Right ventricle myocardium superior (tissue), 1 donor: ENCODE measurements around the gene FOXN3. TPM values are rescaled to one million over a fixed set of nuclear protein-coding genes. Genes with fewer than 3 reads are reported as not detected.
A peak's percentile ranks its signal among the peaks of the same experiment; 100 is the strongest.

Source experiments
- ATAC-seq: fragments of 200-7000 bp; cut with Tn5 transposase; one replicate; pipeline ENCODE4 v1.9.1; 2020; ENCODE audit warnings: mild to moderate bottlenecking; ENCODE audit not compliant: poor library complexity
- DNase-seq: peaks from one replicate; pipeline ENCODE4 v3.0.0-alpha.2; 2020
- intact Hi-C: fragments of 100-400 bp; cut with DNase I; formaldehyde crosslinking; loops from one replicate; pipeline ENCODE4 v1.11.2; 2022
- total RNA-seq: library from RNA; stranded (reverse); fragmentation: NEBNext Ultra II Directional; extraction: Animal tissue kit (Norgen Biotek cat#: 25700); gene quantifications from one replicate; pipeline ENCODE4 v1.2.1, GENCODE V29; 2021
- donor health status: DM: no; HTN: yes; CAD: no; lungs with severe emphysema.

FOXN3 gene
- total RNA-seq, 1 donor from 2014 or later: 122 TPM

DNA sequence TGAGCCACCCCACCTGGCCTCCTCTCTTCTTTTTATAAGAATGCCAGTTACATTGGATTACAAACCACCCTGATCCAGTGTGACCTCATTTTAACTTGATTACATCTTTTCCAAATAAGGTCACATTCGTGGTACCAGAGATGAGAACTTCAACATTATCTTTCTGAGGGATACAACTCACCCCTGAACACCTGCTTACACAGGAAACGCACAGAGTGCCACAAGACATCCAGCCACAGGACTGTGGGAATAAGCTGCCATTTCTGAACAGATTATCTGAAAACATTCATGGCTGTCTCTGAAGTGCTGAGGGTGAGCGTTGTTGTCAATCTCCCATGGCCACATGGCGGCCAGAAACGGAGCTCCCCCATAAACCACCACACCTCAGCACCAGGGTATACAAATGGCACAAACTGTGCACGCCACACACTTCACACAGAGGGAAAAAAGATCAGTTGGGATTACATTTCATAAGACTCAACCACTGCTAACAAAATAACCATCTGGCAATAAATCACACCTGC lies 23.7 kb downstream of the FOXN3 start:
- intact Hi-C loops: no loop called here
- ATAC-seq (no peak), DNase-seq (no peak)

GRCh38 chr14:89392181-89392580 lies 24.9 kb downstream of the FOXN3 start:
- intact Hi-C loops: no loop called here
- DNase-seq: no peak
- peak; percentile 4 for ATAC-seq

- DNase-seq (no peak), ATAC-seq (no peak)
- intact Hi-C loops: no loop called here
Measured at GRCh38 chr14:89391556-89391955, 25.5 kb downstream of the FOXN3 start.

- intact Hi-C loops: no loop called here
- ATAC-seq: no peak
Measured at GRCh38 chr14:89391123-89391522, 25.9 kb downstream of the FOXN3 start.

GRCh38 chr14:89388853-89389252 lies 28.2 kb downstream of the FOXN3 start:
- intact Hi-C loops: no loop called here
- ATAC-seq (no peak), DNase-seq (no peak)

More at GRCh38 chr14:89391123-89391522, 25.9 kb downstream of the FOXN3 start:
- no peak for DNase-seq

DNA sequence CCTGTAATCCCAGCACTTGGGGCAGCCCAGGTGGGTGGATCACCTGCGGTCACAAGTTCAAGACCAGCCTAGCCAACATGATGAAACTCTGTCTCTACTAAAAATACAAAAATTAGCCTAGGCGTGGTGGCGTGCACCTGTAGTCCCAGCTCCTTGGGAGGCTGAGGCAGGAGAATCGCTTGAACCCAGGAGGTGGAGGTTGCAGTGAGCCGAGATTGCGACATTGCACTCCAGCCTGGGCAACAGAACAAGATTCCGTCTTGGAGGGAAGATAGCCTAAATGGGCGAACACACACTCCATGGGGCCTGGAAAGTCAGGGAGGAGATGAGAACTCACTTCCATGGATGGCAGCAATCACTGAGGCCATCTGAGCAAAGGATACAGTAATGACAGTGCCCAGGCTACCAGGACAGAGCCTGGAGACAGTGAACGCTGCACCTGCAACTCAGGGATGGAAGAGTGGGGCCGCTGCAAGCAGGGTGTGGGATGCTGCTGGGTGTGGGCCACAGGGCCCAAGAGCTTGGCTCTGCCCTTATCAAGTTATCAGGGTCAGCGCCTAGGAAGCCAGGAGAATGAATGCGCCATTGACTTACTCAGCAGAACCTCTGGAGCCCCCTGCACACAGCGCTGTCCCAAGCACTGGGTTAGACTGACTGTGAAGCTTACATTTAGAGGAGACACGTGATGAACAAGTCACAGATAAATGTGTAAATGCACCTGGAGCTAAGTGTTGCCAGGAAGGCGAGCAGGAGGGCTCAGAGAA lies 28.9 kb downstream of the FOXN3 start:
- intact Hi-C loops: no loop called here
- DNase-seq: no peak
- no peak for ATAC-seq

DNA sequence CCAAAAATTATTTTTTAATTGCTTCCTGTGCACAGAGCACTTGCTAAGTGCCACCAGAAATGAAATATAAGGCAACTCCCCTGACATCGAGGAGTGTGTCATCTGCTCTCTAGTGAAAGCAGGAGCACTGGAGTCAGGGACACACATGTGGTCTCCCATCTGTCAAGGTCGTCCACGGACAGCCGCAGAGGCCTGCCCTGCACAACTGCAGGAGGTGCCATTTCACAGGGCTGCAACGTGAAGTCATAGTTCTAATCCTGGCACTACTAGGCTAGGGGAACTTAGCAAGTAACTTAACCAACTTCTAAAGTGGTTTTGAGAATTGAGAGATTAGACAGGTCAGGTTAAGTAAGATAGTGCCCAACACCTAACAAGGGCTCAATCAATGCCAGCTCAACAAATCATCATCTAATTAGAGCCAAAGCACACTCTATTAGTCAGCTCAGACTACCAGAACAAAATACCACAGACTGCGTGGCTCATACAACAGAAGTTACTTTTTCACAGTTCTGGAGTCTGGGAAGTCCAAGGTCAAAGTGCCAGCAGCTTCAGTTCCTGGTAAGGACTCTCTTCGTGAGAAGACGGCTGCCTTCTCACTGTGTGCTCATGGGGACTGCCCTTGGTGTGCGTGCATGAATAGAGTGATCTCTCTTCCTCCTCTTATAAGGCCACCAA lies 30.7 kb downstream of the FOXN3 start:
- intact Hi-C loops: no loop called here
- DNase-seq (peak; percentile 54), ATAC-seq (peak; percentile 67)

DNA sequence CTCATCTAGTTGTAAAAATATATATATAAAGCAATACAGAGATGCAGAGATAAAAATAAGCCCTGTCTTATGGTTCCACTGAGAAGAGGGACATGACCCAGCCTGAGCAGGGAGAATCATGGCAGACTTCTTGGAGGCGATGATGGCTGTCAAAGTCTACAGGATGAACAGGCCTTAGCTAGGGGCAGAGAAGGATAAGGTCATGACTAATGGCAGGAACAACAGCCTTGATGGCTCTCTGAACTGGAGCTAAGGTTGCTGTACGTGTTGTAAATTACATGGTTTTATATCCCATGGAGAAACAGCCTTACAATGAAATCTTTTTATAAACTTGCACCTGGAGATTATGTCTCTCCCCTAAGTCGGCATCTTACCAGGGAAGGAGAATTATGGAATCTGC lies 32.4 kb downstream of the FOXN3 start:
- ATAC-seq: no peak
- intact Hi-C loops: no loop called here
- no peak for DNase-seq

DNA sequence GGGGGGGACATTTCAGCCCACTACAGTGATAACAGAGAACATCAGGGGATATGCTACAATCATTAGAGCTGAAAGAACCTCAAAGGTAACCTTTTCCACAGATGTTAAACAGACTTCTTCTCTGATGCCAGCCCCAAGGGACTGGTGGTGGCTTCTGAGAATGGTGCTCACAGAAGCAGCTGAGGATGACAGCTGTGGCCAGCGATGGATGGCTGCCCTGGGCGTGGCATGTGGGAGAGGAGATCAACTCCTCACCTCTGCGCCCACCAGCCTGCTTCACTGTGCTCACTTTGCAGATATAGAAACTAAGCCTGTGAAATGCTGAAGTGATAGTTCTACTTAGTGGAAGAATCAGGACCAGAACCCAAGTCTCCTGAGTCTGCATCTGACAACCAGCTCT lies 33.0 kb downstream of the FOXN3 start:
- ATAC-seq: no peak
- no peak for DNase-seq
- intact Hi-C loops: no loop called here

GRCh38 chr14:89382901-89383845 lies 33.9 kb downstream of the FOXN3 start:
- intact Hi-C loops: no loop called here
- DNase-seq (no peak), ATAC-seq (no peak)

- DNase-seq: no peak
- intact Hi-C loops: no loop called here
- ATAC-seq: no peak
Measured at GRCh38 chr14:89382487-89382886, 34.5 kb downstream of the FOXN3 start.

DNA sequence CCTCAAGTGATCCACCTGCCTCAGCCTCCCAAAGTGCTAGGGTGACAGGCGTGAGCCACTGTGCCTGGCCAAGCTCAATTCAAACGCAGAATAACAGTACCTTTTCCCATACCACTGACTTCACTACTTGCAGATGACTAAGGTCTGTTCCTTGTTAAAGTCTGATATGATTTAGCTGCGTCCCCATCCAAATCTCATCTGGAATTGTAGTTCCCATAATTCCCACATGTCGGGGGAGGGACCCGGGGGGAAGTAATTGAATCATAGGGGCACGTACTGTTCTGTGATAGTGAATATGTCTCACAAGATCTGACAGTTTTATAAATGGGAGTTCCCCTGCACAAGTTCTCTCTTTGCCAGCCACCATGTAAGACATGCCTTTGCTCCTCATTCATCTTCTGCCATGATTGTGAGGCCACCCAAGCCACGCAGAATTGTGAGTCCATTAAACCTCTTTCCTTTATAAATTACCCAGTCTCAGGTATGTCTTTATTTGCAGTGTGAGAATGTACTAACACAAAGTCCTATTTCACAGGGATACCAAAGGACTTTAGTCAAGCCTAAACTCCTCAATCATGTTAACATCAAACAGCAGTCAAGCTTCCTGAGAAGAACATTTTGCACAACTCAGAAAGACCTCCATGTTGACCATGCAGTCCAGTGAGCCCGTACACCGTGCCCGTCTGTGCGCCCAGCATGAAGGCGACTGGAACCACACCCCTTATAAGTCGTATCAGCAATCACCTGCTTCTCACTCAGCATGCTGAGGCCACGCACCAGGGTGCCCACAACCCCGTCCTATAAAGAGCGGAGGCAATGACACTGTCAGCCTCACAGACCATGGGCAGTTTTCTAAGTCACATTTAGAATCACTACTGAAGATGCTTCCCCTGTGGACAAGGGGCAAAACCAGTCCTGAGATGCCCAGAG lies 36.9 kb downstream of the FOXN3 start:
- intact Hi-C loops: no loop called here
- ATAC-seq: no peak
- no peak for DNase-seq

- peak; percentile 63 for ATAC-seq
- no peak for DNase-seq
- intact Hi-C loops: no loop called here
Measured at GRCh38 chr14:89379006-89379405, 38.0 kb downstream of the FOXN3 start.

DNA sequence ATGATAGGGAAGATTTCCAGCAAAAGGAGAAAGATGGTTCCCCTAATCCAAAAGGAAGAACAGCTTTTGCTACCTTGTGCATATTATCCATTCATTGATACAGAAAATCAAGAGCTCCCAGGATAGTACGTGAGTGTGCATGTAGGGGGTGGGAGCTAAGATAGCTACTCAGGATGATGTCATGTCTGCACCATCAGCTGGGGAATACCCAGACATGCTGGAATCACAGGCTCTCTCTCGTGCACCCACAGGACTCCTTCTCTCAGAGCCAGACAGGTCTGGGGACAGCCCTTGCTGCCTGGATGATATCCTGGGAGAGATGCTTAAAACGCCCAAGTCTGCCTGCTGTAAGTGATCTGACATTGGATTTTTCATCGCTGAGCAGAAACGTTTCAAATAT lies 38.9 kb downstream of the FOXN3 start:
- intact Hi-C loops: no loop called here
- ATAC-seq (peak; percentile 33), DNase-seq (no peak)

GRCh38 chr14:89377544-89377943 lies 39.5 kb downstream of the FOXN3 start:
- ATAC-seq (no peak), DNase-seq (no peak)
- intact Hi-C loops: no loop called here

DNA sequence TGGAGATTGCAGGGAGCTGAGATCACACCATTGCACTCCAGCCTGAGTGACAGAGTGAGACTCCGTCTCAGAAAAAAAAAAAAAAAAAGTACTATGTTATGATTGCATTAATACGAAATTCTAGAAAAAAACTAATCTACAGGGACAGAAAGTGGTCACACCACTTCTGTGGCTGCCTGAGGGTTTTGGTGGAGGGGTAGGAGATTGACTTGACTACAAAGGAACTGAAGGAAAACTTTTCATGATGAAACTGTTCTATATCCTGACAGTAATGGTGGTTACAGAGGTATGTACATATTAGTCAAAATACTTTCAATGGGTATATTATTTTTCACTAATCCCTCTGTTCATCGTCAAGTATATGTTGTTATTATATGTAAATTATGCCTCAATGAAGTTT lies 42.1 kb downstream of the FOXN3 start:
- no peak for DNase-seq
- no peak for ATAC-seq
- intact Hi-C loops: no loop called here

DNA sequence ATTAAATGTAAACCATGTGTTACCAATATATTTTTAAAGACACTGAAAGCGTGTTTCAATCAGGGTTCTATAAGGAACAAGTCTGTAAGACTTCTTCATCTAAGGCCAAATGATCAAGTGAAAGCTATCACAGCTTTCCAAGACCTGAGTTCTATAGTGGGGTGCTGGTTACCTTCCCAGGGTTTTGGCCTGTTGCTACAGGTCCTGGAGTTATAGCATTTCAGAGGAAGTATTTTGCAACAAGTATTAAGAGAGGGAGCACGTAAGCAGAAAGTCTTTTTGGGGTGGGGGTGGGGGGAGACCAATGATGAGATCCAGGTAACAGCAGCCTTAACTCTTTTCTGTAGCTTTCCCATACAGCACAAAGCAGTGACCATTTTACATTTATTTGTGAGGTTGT lies 43.8 kb downstream of the FOXN3 start:
- ATAC-seq (no peak), DNase-seq (no peak)
- intact Hi-C loops: no loop called here

GRCh38 chr14:89372512-89372883 lies 44.5 kb downstream of the FOXN3 start:
- intact Hi-C loops: no loop called here
- DNase-seq (no peak), ATAC-seq (no peak)
